HG03025 (cell line): ENCODE measurements around the gene TCF7L2.

ENCODE experiments used
- ATAC-seq: cut with Tn5 transposase; IDR thresholded peaks from one replicate; pipeline ENCODE4 v1.9.1; 2021; ENCODE audit warnings: mild to moderate bottlenecking, moderate library complexity; ENCODE audit not compliant: unreplicated experiment, low FRiP score

Gene TCF7L2

GRCh38 chr10:112962343-112962742, 12.3 kb downstream of the TCF7L2 start:
- no peak for ATAC-seq

GRCh38 chr10:112963835-112964234, 13.8 kb downstream of the TCF7L2 start:
- ATAC-seq, result no peak

GRCh38 chr10:112964482-112964881, 14.4 kb downstream of the TCF7L2 start:
- ATAC-seq, result no peak

- no peak for ATAC-seq
Measured at GRCh38 chr10:112966194-112966855, 16.3 kb downstream of the TCF7L2 start.

GRCh38 chr10:112967200-112967599, 17.2 kb downstream of the TCF7L2 start:
- ATAC-seq, result no peak

- ATAC-seq, result no peak
Measured at GRCh38 chr10:112969131-112969530, 19.1 kb downstream of the TCF7L2 start.

- no peak for ATAC-seq
Measured at GRCh38 chr10:112969542-112969941, 19.5 kb downstream of the TCF7L2 start.

- no peak for ATAC-seq
Measured at GRCh38 chr10:112970021-112970420, 20.0 kb downstream of the TCF7L2 start.

GRCh38 chr10:112972606-112973005, 22.6 kb downstream of the TCF7L2 start:
- ATAC-seq, result no peak

- no peak for ATAC-seq
Measured at GRCh38 chr10:112973046-112973445, 23.0 kb downstream of the TCF7L2 start.

- no peak for ATAC-seq
Measured at GRCh38 chr10:112973805-112974204, 23.8 kb downstream of the TCF7L2 start.

GRCh38 chr10:112977426-112977898, 27.4 kb downstream of the TCF7L2 start:
- no peak for ATAC-seq

GRCh38 chr10:112979927-112980326, 29.9 kb downstream of the TCF7L2 start:
- no peak for ATAC-seq

GRCh38 chr10:112980937-112981336, 30.9 kb downstream of the TCF7L2 start:
- ATAC-seq, result no peak

- peak; percentile 80 for ATAC-seq
Measured at GRCh38 chr10:112981553-112981952, 31.5 kb downstream of the TCF7L2 start.

- no peak for ATAC-seq
Measured at GRCh38 chr10:112983444-112984056, 33.5 kb downstream of the TCF7L2 start.

GRCh38 chr10:112984756-112985155, 34.7 kb downstream of the TCF7L2 start:
- ATAC-seq, result no peak

GRCh38 chr10:112985690-112986543, 35.9 kb downstream of the TCF7L2 start:
- no peak for ATAC-seq

GRCh38 chr10:112986544-112987190, 36.6 kb downstream of the TCF7L2 start:
- no peak for ATAC-seq

- ATAC-seq, result no peak
Measured at GRCh38 chr10:112988839-112989406, 38.9 kb downstream of the TCF7L2 start.
